ENCODE data around the gene MEF2C. TPM values are rescaled to one million over a fixed set of nuclear protein-coding genes. Genes with fewer than 3 reads are reported as not detected.
"Not testable (repeated sequence)": the region's sequence is repeated elsewhere in the genome, so short reads cannot be mapped to it uniquely, and the experiment has no call there.

Gene MEF2C
- total RNA-seq, 1 experiment from 2014 or later: 9.9 TPM

GRCh38 chr5:88901077-88901476 is 18.1 kb upstream of the MEF2C start:
- POLR2A ChIA-PET; H3K4me3 ChIP-seq (ENCODE audit: low read depth in 2 of 2, low read length in 2 of 2); BruUV-seq (replicated peaks): not testable (repeated sequence)

GRCh38 chr5:88899096-88899737 is 16.2 kb upstream of the MEF2C start:
- no peak for ATAC-seq
- H3K4me1 ChIP-seq (ENCODE audit: control insufficient read depth, insufficient read depth, low read length): no peaks in the 10 kb centered on the region
- no peaks in the 10 kb centered on the region for H3K9me3 ChIP-seq (ENCODE audit: control insufficient read depth, insufficient read depth, low read depth, low read length)
- CTCF ChIA-PET: no interaction called here
- intact Hi-C loops (cut with micrococcal nuclease; ENCODE audit: unreplicated experiment): no loop called here
- no TSS peak for BruUV-seq (replicated peaks)
- TF ChIP-seq SIN3A (IDR thresholded peaks at IDR 0.05; ENCODE audit: borderline replicate concordance, insufficient read depth, low read depth, low read length) (no peak), CTCF (IDR thresholded peaks at IDR 0.05) (no peak), POLR2AphosphoS5 (IDR thresholded peaks at IDR 0.05; ENCODE audit: low read depth, low read length) (no peak), TCF7L2 (IDR thresholded peaks at IDR 0.05; ENCODE audit: low read depth, low read length) (no peak), REST (IDR thresholded peaks at IDR 0.05; ENCODE audit: insufficient read depth in 1 of 2, low read depth in 2 of 2, low read length in 1 of 2) (no peak)
- DNase-seq (ENCODE audit: low read depth, low spot score): no peak
- no peaks in the 10 kb centered on the region for H3K27me3 ChIP-seq (ENCODE audit: control insufficient read depth, insufficient read depth, low read length)
- POLR2A ChIA-PET: no interaction called here
- no peaks in the 10 kb centered on the region for H3K36me3 ChIP-seq (ENCODE audit: control insufficient read depth, insufficient read depth, low read length)
- H3K27ac ChIP-seq (ENCODE audit: low read length): no peak overlapping the region
- no peak overlapping the region for H3K4me3 ChIP-seq (ENCODE audit: low read depth in 2 of 2, low read length in 2 of 2)
- in situ Hi-C loops (cut with HindIII; ENCODE audit: low pct_unique_long_range_greater_than_20kb, low sequenced_read_pairs): no loop called here

More at GRCh38 chr5:88901077-88901476, 18.1 kb upstream of the MEF2C start:
- intact Hi-C loops (cut with micrococcal nuclease; ENCODE audit: unreplicated experiment); DNase-seq (ENCODE audit: low read depth, low spot score); ATAC-seq; H3K27ac ChIP-seq (ENCODE audit: low read length); H3K9me3 ChIP-seq (ENCODE audit: control insufficient read depth, insufficient read depth, low read depth, low read length); in situ Hi-C loops (cut with HindIII; ENCODE audit: low pct_unique_long_range_greater_than_20kb, low sequenced_read_pairs); H3K4me1 ChIP-seq (ENCODE audit: control insufficient read depth, insufficient read depth, low read length); CTCF ChIA-PET; H3K36me3 ChIP-seq (ENCODE audit: control insufficient read depth, insufficient read depth, low read length); H3K27me3 ChIP-seq (ENCODE audit: control insufficient read depth, insufficient read depth, low read length): not testable (repeated sequence)

GRCh38 chr5:88897748-88898147 is 14.8 kb upstream of the MEF2C start:
- no peak for TF ChIP-seq CTCF (IDR thresholded peaks at IDR 0.05)
- TF ChIP-seq REST (IDR thresholded peaks at IDR 0.05; ENCODE audit: insufficient read depth in 1 of 2, low read depth in 2 of 2, low read length in 1 of 2): no peak
- no peak for TF ChIP-seq SIN3A (IDR thresholded peaks at IDR 0.05; ENCODE audit: borderline replicate concordance, insufficient read depth, low read depth, low read length)
- TF ChIP-seq POLR2AphosphoS5 (IDR thresholded peaks at IDR 0.05; ENCODE audit: low read depth, low read length): no peak
- TF ChIP-seq TCF7L2 (IDR thresholded peaks at IDR 0.05; ENCODE audit: low read depth, low read length): no peak
- intact Hi-C loops (cut with micrococcal nuclease; ENCODE audit: unreplicated experiment) (no loop called here), in situ Hi-C loops (cut with HindIII; ENCODE audit: low pct_unique_long_range_greater_than_20kb, low sequenced_read_pairs) (no loop called here)
- H3K9me3 ChIP-seq (ENCODE audit: control insufficient read depth, insufficient read depth, low read depth, low read length): no peaks in the 10 kb centered on the region
- no peaks in the 10 kb centered on the region for H3K27me3 ChIP-seq (ENCODE audit: control insufficient read depth, insufficient read depth, low read length)
- no TSS peak for BruUV-seq (replicated peaks)
- H3K4me1 ChIP-seq (ENCODE audit: control insufficient read depth, insufficient read depth, low read length): no peaks in the 10 kb centered on the region
- no peaks in the 10 kb centered on the region for H3K36me3 ChIP-seq (ENCODE audit: control insufficient read depth, insufficient read depth, low read length)
- DNase-seq (ENCODE audit: low read depth, low spot score): no peak
- H3K4me3 ChIP-seq (ENCODE audit: low read depth in 2 of 2, low read length in 2 of 2): no peak overlapping the region
- POLR2A ChIA-PET: no interaction called here
- CTCF ChIA-PET: no interaction called here
- no peak overlapping the region for H3K27ac ChIP-seq (ENCODE audit: low read length)
- ATAC-seq: no peak
